ENCODE results near the gene CLDN11. TPM values are rescaled to one million over a fixed set of nuclear protein-coding genes. Genes with fewer than 3 reads are reported as not detected.

The CLDN11 gene
- polyA plus RNA-seq, 1 donor: 5.0 TPM

Other genes with a start within 250 kb of the CLDN11 start
- 26.6 TPM for gene PHC3, start 237.1 kb upstream of the CLDN11 start, polyA plus RNA-seq
- gene PRKCI, start 196.4 kb upstream of the CLDN11 start, polyA plus RNA-seq: 30.1 TPM
- gene SKIL, start 61.2 kb upstream of the CLDN11 start, polyA plus RNA-seq: 59.1 TPM
- 3.2 TPM for gene SLC7A14, start 167.2 kb downstream of the CLDN11 start, polyA plus RNA-seq